Neural cell (in vitro differentiated cells): ENCODE measurements around the gene HSPB1. TPM values are rescaled to one million over a fixed set of nuclear protein-coding genes. Genes with fewer than 3 reads are reported as not detected.

Experiments used
- H2AFZ ChIP-seq: fragments of 200-600, 300-800 bp; sonication (generic), shearing (Covaris generic); 2 replicates; pipeline ENCODE4 v1.6.0; 2014; ENCODE audit warnings: low read depth, mild to moderate bottlenecking, antibody characterized with exemption, low read length, moderate library complexity
- H3F3A ChIP-seq: fragments of 200-600 bp; shearing (Covaris generic); 2 replicates; pipeline ENCODE4 v1.6.1; 2016; ENCODE audit warnings: mild to moderate bottlenecking, moderate library complexity, mixed read lengths, antibody characterized with exemption, low read length; ENCODE audit not compliant: insufficient read depth, poor library complexity, severe bottlenecking
- H3K27ac ChIP-seq: fragments of 200-600, 300-800 bp; sonication (generic), shearing (Covaris generic); 2 replicates; pipeline ENCODE4 v1.5.1; 2014; ENCODE audit warnings: mild to moderate bottlenecking, low read length, moderate library complexity
- H3K27me3 ChIP-seq: fragments of 300-800, 200-600 bp; sonication (generic), shearing (Covaris generic); 2 replicates; pipeline ENCODE4 v1.6.0; 2014; ENCODE audit warnings: mild to moderate bottlenecking, low read depth, low read length, moderate library complexity; ENCODE audit not compliant: insufficient read depth
- H3K36me3 ChIP-seq: fragments of 300-800, 200-600 bp; sonication (generic), shearing (Covaris generic); 2 replicates; pipeline ENCODE4 v1.5.1; 2014; ENCODE audit warnings: mild to moderate bottlenecking, antibody characterized with exemption, low read length, moderate library complexity; ENCODE audit not compliant: insufficient read depth
- H3K4me2 ChIP-seq: fragments of 300-800, 200-600 bp; sonication (generic), shearing (Covaris generic); 2 replicates; pipeline ENCODE4 v1.6.0; 2014; ENCODE audit warnings: mild to moderate bottlenecking, low read length
- H3K4me3 ChIP-seq: fragments of 300-800, 200-600 bp; sonication (generic), shearing (Covaris generic); 2 replicates; pipeline ENCODE4 v1.5.1; 2014; ENCODE audit warnings: mild to moderate bottlenecking, low read length, moderate library complexity
- H3K79me2 ChIP-seq: fragments of 200-600 bp; shearing (Covaris generic); replicated peaks from 2 replicates; pipeline ENCODE4 v1.6.0; 2014; ENCODE audit warnings: mild to moderate bottlenecking, low read length, moderate library complexity; ENCODE audit not compliant: insufficient read depth
- H3K9ac ChIP-seq: fragments of 300-800, 200-600 bp; sonication (generic), shearing (Covaris generic); 2 replicates; pipeline ENCODE4 v1.6.1; 2016; ENCODE audit warnings: mild to moderate bottlenecking, low read length, mixed read lengths
- H3K9me2 ChIP-seq: fragments of 200-600 bp; shearing (Covaris generic); 2 replicates; pipeline ENCODE4 v1.6.1; 2016; ENCODE audit warnings: mild to moderate bottlenecking, low read length, mixed read lengths; ENCODE audit not compliant: insufficient read depth
- H3K9me3 ChIP-seq: fragments of 200-600, 300-800 bp; sonication (generic), shearing (Covaris generic); 2 replicates; pipeline ENCODE4 v1.6.1; 2016; ENCODE audit warnings: mild to moderate bottlenecking, mixed run types, low read length, moderate library complexity, mixed read lengths
- H4K20me1 ChIP-seq: fragments of 200-600 bp; shearing (Covaris generic); 2 replicates; pipeline ENCODE4 v1.6.1; 2016; ENCODE audit warnings: mild to moderate bottlenecking, mixed run types; ENCODE audit not compliant: insufficient read depth
- EP300 ChIP-seq: fragments of 450-650 bp; conservative IDR thresholded peaks from 2 replicates; pipeline ENCODE4 v1.6.1; 2014; ENCODE audit warnings: antibody characterized with exemption, mild to moderate bottlenecking, moderate library complexity; ENCODE audit not compliant: poor library complexity, severe bottlenecking
- EZH2 ChIP-seq: fragments of 200-600, 300-800 bp; shearing (Covaris generic), sonication (generic); IDR thresholded peaks from 2 replicates; pipeline ENCODE4 v1.6.1; 2014; ENCODE audit warnings: antibody characterized with exemption, low read length, borderline replicate concordance, mild to moderate bottlenecking; ENCODE audit not compliant: insufficient read depth, poor library complexity, severe bottlenecking
- MXI1 ChIP-seq: fragments of 450-650 bp; conservative IDR thresholded peaks from 2 replicates; pipeline ENCODE4 v1.6.1; 2014; ENCODE audit warnings: antibody characterized with exemption, mild to moderate bottlenecking; ENCODE audit not compliant: poor library complexity, severe bottlenecking
- POLR2AphosphoS5 ChIP-seq: IDR thresholded peaks from 2 replicates; pipeline ENCODE4 v1.6.1; 2012
- RAD21 ChIP-seq: fragments of 450-650 bp; conservative IDR thresholded peaks from 2 replicates; pipeline ENCODE4 v1.6.1; 2014; ENCODE audit warnings: antibody characterized with exemption, mild to moderate bottlenecking, moderate library complexity
- REST ChIP-seq: IDR thresholded peaks from 2 replicates; pipeline ENCODE4 v1.6.1; 2012; ENCODE audit warnings: borderline replicate concordance
- SMC3 ChIP-seq: fragments of 450-650 bp; conservative IDR thresholded peaks from 2 replicates; pipeline ENCODE4 v1.6.1; 2014; ENCODE audit warnings: antibody characterized with exemption, mild to moderate bottlenecking, moderate library complexity; ENCODE audit not compliant: poor library complexity
- TAF1 ChIP-seq: IDR thresholded peaks from 2 replicates; pipeline ENCODE4 v1.6.1; 2012; ENCODE audit warnings: low read depth
- polyA plus RNA-seq: library from polyadenylated mRNA; depleted of rRNA; stranded (reverse); fragments of >200 nt; gene quantifications from 2 replicates; pipeline ENCODE4 v1.2.3, GENCODE V29; 2014
- TF ChIP-seq, protein P1 (sequence below): fragments of 450-650 bp; IDR thresholded peaks from 2 replicates; pipeline ENCODE4 v1.5.1; 2014; ENCODE audit warnings: antibody characterized with exemption, mild to moderate bottlenecking, moderate library complexity; ENCODE audit not compliant: poor library complexity, severe bottlenecking

Gene HSPB1
- polyA plus RNA-seq, 1 donor from 2014 or later, result 1.4 TPM

GRCh38 chr7:76349313-76349885, 46.9 kb downstream of the HSPB1 start:
- Histone ChIP-seq H2AFZ (no peak overlapping the region), H3F3A (peaks cover 3% of the 10 kb centered on the region), H4K20me1 (peaks cover 35% of the 10 kb centered on the region), H3K9ac (no peak overlapping the region), H3K79me2 (peaks cover 97% of the 10 kb centered on the region), H3K4me2 (no peak overlapping the region), H3K36me3 (peaks cover 15% of the 10 kb centered on the region), H3K4me3 (no peak overlapping the region), H3K27ac (no peak overlapping the region), H3K9me2 (no peaks in the 10 kb centered on the region), H3K9me3 (no peaks in the 10 kb centered on the region), H3K27me3 (no peaks in the 10 kb centered on the region)
- TF ChIP-seq SMC3 (no peak), EZH2 (no peak), MXI1 (no peak)

- Histone ChIP-seq H3K4me2 (no peak overlapping the region), H2AFZ (no peak overlapping the region), H3K79me2 (peaks cover 98% of the 10 kb centered on the region), H3K9me2 (no peaks in the 10 kb centered on the region), H3F3A (peaks cover 8% of the 10 kb centered on the region), H3K4me3 (no peak overlapping the region), H3K27ac (no peak overlapping the region), H3K36me3 (peaks cover 23% of the 10 kb centered on the region), H4K20me1 (peaks cover 46% of the 10 kb centered on the region), H3K9me3 (no peaks in the 10 kb centered on the region), H3K27me3 (no peaks in the 10 kb centered on the region), H3K9ac (no peak overlapping the region)
- TF ChIP-seq EP300, result no peak
Observed at GRCh38 chr7:76351372-76351771, 48.9 kb downstream of the HSPB1 start.

- no peak overlapping the region for H3K4me2 ChIP-seq
- H3K4me3 ChIP-seq, result no peak overlapping the region
- H3K27ac ChIP-seq, result no peak overlapping the region
Observed at GRCh38 chr7:76352193-76352592, 49.7 kb downstream of the HSPB1 start.

DNA sequence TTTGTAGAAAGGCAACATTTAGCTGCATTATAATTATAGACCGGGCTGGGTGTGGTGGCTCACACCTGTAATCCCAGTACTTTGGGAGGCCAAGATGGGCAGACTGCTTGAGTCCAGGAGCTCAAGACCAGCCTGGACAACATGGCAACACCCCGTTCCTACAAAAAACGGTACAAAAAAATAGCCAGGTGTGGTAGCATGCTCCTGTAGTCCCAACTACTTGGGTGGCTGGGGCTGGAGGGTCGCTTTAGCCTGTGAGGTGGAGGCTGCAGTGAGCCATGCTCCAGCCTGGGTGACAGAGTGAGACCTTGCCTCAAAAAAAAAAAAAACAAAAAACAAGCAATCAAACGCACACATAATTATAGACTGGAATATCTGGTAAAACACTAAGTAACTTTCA, 51.3 kb downstream of the HSPB1 start:
- Histone ChIP-seq H3F3A (peaks cover 10% of the 10 kb centered on the region), H3K4me2 (no peak overlapping the region), H3K27me3 (no peaks in the 10 kb centered on the region), H3K27ac (no peak overlapping the region), H3K9ac (no peak overlapping the region), H3K36me3 (peaks cover 23% of the 10 kb centered on the region), H4K20me1 (peaks cover 38% of the 10 kb centered on the region), H2AFZ (no peak overlapping the region), H3K9me2 (no peaks in the 10 kb centered on the region), H3K4me3 (no peak overlapping the region), H3K9me3 (no peaks in the 10 kb centered on the region), H3K79me2 (peaks cover 94% of the 10 kb centered on the region)
- TF ChIP-seq, protein P1, sequence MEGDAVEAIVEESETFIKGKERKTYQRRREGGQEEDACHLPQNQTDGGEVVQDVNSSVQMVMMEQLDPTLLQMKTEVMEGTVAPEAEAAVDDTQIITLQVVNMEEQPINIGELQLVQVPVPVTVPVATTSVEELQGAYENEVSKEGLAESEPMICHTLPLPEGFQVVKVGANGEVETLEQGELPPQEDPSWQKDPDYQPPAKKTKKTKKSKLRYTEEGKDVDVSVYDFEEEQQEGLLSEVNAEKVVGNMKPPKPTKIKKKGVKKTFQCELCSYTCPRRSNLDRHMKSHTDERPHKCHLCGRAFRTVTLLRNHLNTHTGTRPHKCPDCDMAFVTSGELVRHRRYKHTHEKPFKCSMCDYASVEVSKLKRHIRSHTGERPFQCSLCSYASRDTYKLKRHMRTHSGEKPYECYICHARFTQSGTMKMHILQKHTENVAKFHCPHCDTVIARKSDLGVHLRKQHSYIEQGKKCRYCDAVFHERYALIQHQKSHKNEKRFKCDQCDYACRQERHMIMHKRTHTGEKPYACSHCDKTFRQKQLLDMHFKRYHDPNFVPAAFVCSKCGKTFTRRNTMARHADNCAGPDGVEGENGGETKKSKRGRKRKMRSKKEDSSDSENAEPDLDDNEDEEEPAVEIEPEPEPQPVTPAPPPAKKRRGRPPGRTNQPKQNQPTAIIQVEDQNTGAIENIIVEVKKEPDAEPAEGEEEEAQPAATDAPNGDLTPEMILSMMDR, result no peak
- TF ChIP-seq MXI1 (no peak), EZH2 (no peak), RAD21 (no peak), REST (no peak), SMC3 (no peak), POLR2AphosphoS5 (no peak), EP300 (no peak), TAF1 (no peak)

More at GRCh38 chr7:76352193-76352592, 49.7 kb downstream of the HSPB1 start:
- Histone ChIP-seq H3K27me3 (no peaks in the 10 kb centered on the region), H3K36me3 (peaks cover 23% of the 10 kb centered on the region), H3K79me2 (peaks cover 98% of the 10 kb centered on the region), H3F3A (peaks cover 12% of the 10 kb centered on the region), H3K9me3 (no peaks in the 10 kb centered on the region), H4K20me1 (peaks cover 41% of the 10 kb centered on the region), H2AFZ (no peak overlapping the region), H3K9me2 (no peaks in the 10 kb centered on the region), H3K9ac (no peak overlapping the region)
- TF ChIP-seq MXI1 (no peak), POLR2AphosphoS5 (no peak), EZH2 (no peak), TAF1 (no peak), SMC3 (no peak), EP300 (no peak), RAD21 (no peak)
